IMR-90 (cell line): ENCODE data around the gene PRKAG2. TPM values are rescaled to one million over a fixed set of nuclear protein-coding genes. Genes with fewer than 3 reads are reported as not detected.

ENCODE experiments used
- ATAC-seq: fragments of 200-7000 bp; cut with Tn5 transposase; 2 replicates; pipeline ENCODE4 v1.9.1; 2020; ENCODE audit warnings: low read depth, mild to moderate bottlenecking, moderate library complexity
- BruUV-seq: library from RNA; stranded (reverse); fragments of 400-500 nt; replicated peaks from 2 replicates; lab custom pipeline; 2021; lab: Mats Ljungman, UMichigan
- CTCF ChIA-PET: fragments of 300-600 bp; formaldehyde crosslinking; extraction: SDS; loops from one replicate; lab custom pipeline; 2021; ENCODE audit warnings: antibody characterized with exemption; lab: Yijun Ruan, JAX
- POLR2A ChIA-PET: fragments of 300-600 bp; sonication (Branson Sonifier 250); formaldehyde crosslinking; loops from one replicate; lab custom pipeline; 2022; ENCODE audit warnings: antibody characterized with exemption; ENCODE audit not compliant: unreplicated experiment; lab: Charles Lee
- DNase-seq: peaks from one replicate; pipeline ENCODE4 v3.0.0; 2013
- H2AFZ ChIP-seq: replicated peaks from 2 replicates; pipeline ENCODE3; 2013; ENCODE audit warnings: low read length, mild to moderate bottlenecking; ENCODE audit not compliant: poor library complexity
- H2AK5ac ChIP-seq: 2 replicates; pipeline ENCODE4 v1.6.1; 2013; ENCODE audit warnings: low read depth, low read length, inconsistent platforms
- H2AK9ac ChIP-seq: replicated peaks from 2 replicates; pipeline ENCODE3; 2013; ENCODE audit warnings: mild to moderate bottlenecking, low read depth, low read length, moderate library complexity; ENCODE audit not compliant: poor library complexity
- H2BK120ac ChIP-seq: 2 replicates; pipeline ENCODE4 v1.6.1; 2013; ENCODE audit warnings: low read depth, low read length, inconsistent platforms
- H2BK15ac ChIP-seq: 3 replicates; pipeline ENCODE4 v1.6.1; 2013; ENCODE audit warnings: low read depth, low read length, inconsistent platforms
- H2BK20ac ChIP-seq: 2 replicates; pipeline ENCODE4 v1.6.1; 2013; ENCODE audit warnings: low read depth, mild to moderate bottlenecking, inconsistent platforms, low read length, moderate library complexity
- H2BK5ac ChIP-seq: 2 replicates; pipeline ENCODE4 v1.6.1; 2013; ENCODE audit warnings: mild to moderate bottlenecking, low read depth, low read length, inconsistent platforms; ENCODE audit not compliant: poor library complexity, severe bottlenecking
- H3K14ac ChIP-seq: replicated peaks from 2 replicates; pipeline ENCODE4 v1.6.1; 2013; ENCODE audit warnings: low read depth, low read length, inconsistent platforms
- H3K18ac ChIP-seq: 2 replicates; pipeline ENCODE4 v1.6.1; 2013; ENCODE audit warnings: low read depth, low read length, control low read depth
- H3K23ac ChIP-seq: 2 replicates; pipeline ENCODE4 v1.6.1; 2013; ENCODE audit warnings: low read depth, low read length, inconsistent platforms
- H3K27ac ChIP-seq: 2 replicates; pipeline ENCODE4 v1.5.1; 2013; ENCODE audit warnings: mild to moderate bottlenecking, control low read depth, low read length; ENCODE audit not compliant: insufficient read depth
- H3K27me3 ChIP-seq: 2 replicates; pipeline ENCODE4 v1.6.1; 2013; ENCODE audit warnings: low read length; ENCODE audit not compliant: control insufficient read depth, insufficient read depth
- H3K36me3 ChIP-seq: 2 replicates; pipeline ENCODE4 v1.6.1; 2013; ENCODE audit warnings: low read length, mixed read lengths; ENCODE audit not compliant: control insufficient read depth, insufficient read depth
- H3K4ac ChIP-seq: 2 replicates; pipeline ENCODE4 v1.6.1; 2013; ENCODE audit warnings: low read depth, low read length, inconsistent platforms
- H3K4me1 ChIP-seq: 2 replicates; pipeline ENCODE4 v1.6.1; 2013; ENCODE audit warnings: low read length, mixed read lengths; ENCODE audit not compliant: control insufficient read depth, insufficient read depth
- H3K4me2 ChIP-seq: 2 replicates; pipeline ENCODE4 v1.6.1; 2013; ENCODE audit warnings: low read depth, mild to moderate bottlenecking, control low read depth, low read length, moderate library complexity
- H3K4me3 ChIP-seq: 2 replicates; pipeline ENCODE4 v1.5.1; 2013; ENCODE audit warnings: low read depth, mild to moderate bottlenecking, control low read depth, low read length, moderate library complexity; ENCODE audit not compliant: insufficient read depth
- H3K56ac ChIP-seq: 2 replicates; pipeline ENCODE4 v1.6.1; 2013; ENCODE audit warnings: low read length, inconsistent platforms; ENCODE audit not compliant: insufficient read depth; ENCODE audit errors: extremely low read depth
- H3K79me1 ChIP-seq, 2 experiments: 2 replicates each; pipeline ENCODE4 v1.6.1; 2013; ENCODE audit warnings: low read length in 2 of 2, inconsistent platforms in 1 of 2, low read depth in 1 of 2
- H3K9ac ChIP-seq: 2 replicates; pipeline ENCODE4 v1.6.1; 2013; ENCODE audit warnings: low read depth, low read length, control low read depth
- H3K9me1 ChIP-seq: 2 replicates; pipeline ENCODE4 v1.6.1; 2013; ENCODE audit warnings: low read length, inconsistent platforms; ENCODE audit not compliant: insufficient read depth
- H3K9me3 ChIP-seq: 2 replicates; pipeline ENCODE4 v1.6.1; 2013; ENCODE audit warnings: low read length; ENCODE audit not compliant: control insufficient read depth, insufficient read depth
- H4K20me1 ChIP-seq: 2 replicates; pipeline ENCODE4 v1.6.1; 2013; ENCODE audit warnings: low read length, inconsistent platforms; ENCODE audit not compliant: insufficient read depth
- H4K5ac ChIP-seq: 2 replicates; pipeline ENCODE4 v1.6.1; 2013; ENCODE audit warnings: mild to moderate bottlenecking, low read depth, low read length, control low read depth
- H4K8ac ChIP-seq, 2 experiments: 2 replicates each; pipeline ENCODE4 v1.6.1; 2013; ENCODE audit warnings: low read depth in 2 of 2, low read length in 2 of 2, control low read depth in 1 of 2, inconsistent platforms in 1 of 2
- H4K91ac ChIP-seq: 2 replicates; pipeline ENCODE4 v1.6.1; 2013; ENCODE audit warnings: low read depth, low read length, inconsistent platforms; ENCODE audit not compliant: insufficient read depth
- BHLHE40 ChIP-seq: fragments of 150-350 bp; IDR thresholded peaks from 2 replicates; pipeline ENCODE4 v1.6.1; 2016; ENCODE audit warnings: mild to moderate bottlenecking, low read depth, low read length
- CEBPB ChIP-seq: IDR thresholded peaks from 2 replicates; pipeline ENCODE4 v1.6.1; 2012; ENCODE audit warnings: low read depth, low read length, improper control_type of control experiment
- CHD1 ChIP-seq: IDR thresholded peaks from 2 replicates; pipeline ENCODE4 v1.6.1; 2012; ENCODE audit warnings: low read depth, low read length, improper control_type of control experiment
- FOS ChIP-seq: fragments of 150-350 bp; IDR thresholded peaks from 2 replicates; pipeline ENCODE4 v1.6.1; 2016; ENCODE audit warnings: low read depth, low read length
- MAFK ChIP-seq: IDR thresholded peaks from 2 replicates; pipeline ENCODE4 v1.6.1; 2012; ENCODE audit warnings: low read depth, low read length, improper control_type of control experiment
- MAZ ChIP-seq: IDR thresholded peaks from 2 replicates; pipeline ENCODE4 v1.6.1; 2012; ENCODE audit warnings: low read depth, mild to moderate bottlenecking, low read length, improper control_type of control experiment, moderate library complexity, borderline replicate concordance
- MXI1 ChIP-seq: IDR thresholded peaks from 2 replicates; pipeline ENCODE4 v1.6.1; 2012; ENCODE audit warnings: low read depth, mild to moderate bottlenecking, low read length, moderate library complexity, borderline replicate concordance
- NFE2L2 ChIP-seq: fragments of 150-350 bp; IDR thresholded peaks from 2 replicates; pipeline ENCODE4 v1.6.1; 2016; ENCODE audit warnings: low read depth, mild to moderate bottlenecking, low read length
- POLR2A ChIP-seq: IDR thresholded peaks from 2 replicates; pipeline ENCODE4 v1.6.1; 2012; ENCODE audit warnings: mild to moderate bottlenecking, low read depth, low read length
- RAD21 ChIP-seq: IDR thresholded peaks from 2 replicates; pipeline ENCODE4 v1.6.1; 2012; ENCODE audit warnings: low read length, improper control_type of control experiment
- RCOR1 ChIP-seq: IDR thresholded peaks from 2 replicates; pipeline ENCODE4 v1.6.1; 2012; ENCODE audit warnings: mild to moderate bottlenecking, low read length, improper control_type of control experiment; ENCODE audit not compliant: insufficient replicate concordance
- RFX5 ChIP-seq: IDR thresholded peaks from 2 replicates; pipeline ENCODE4 v1.8.0; 2012; ENCODE audit warnings: low read depth, mild to moderate bottlenecking, low read length, moderate library complexity
- SMC3 ChIP-seq: fragments of 150-350 bp; IDR thresholded peaks from 2 replicates; pipeline ENCODE4 v1.6.1; 2016; ENCODE audit warnings: low read depth, mild to moderate bottlenecking, antibody characterized with exemption, low read length, moderate library complexity
- WGBS, 2 experiments: methylation state at CpG; one replicate each; pipeline versions ENCODE4 v1.1.5 to v1.1.7; 2013; ENCODE audit warnings: missing lambda C conversion rate in 2 of 2; ENCODE audit not compliant: insufficient read length in 1 of 2; ENCODE audit errors: extremely low coverage in 2 of 2; 5-methylcytosine and 5-hydroxymethylcytosine counted together
- dilution Hi-C: fragments of 300-500 bp; cut with HindIII; formaldehyde crosslinking; loops from one replicate; pipeline ENCODE4 v1.14.3; 2018; ENCODE audit warnings: low sequenced_read_pairs; ENCODE audit not compliant: unreplicated experiment
- in situ Hi-C: fragments of 300-500 bp; cut with MboI; formaldehyde crosslinking; loops from 3 replicates; pipeline ENCODE4 v1.14.3; 2019; ENCODE audit warnings: low sequenced_read_pairs, inconsistent platforms, mixed read lengths
- intact Hi-C: fragments of 100-400 bp; cut with micrococcal nuclease; formaldehyde crosslinking; loops from 2 replicates; pipeline ENCODE4 v1.10.0; 2022
- polyA plus RNA-seq, 3 experiments: library from polyadenylated mRNA; depleted of rRNA; stranded (reverse); fragments of >200 nt; gene quantifications; 2 replicates each; pipeline ENCODE4 v1.2.3, GENCODE V29; 2012; ENCODE audit warnings: low replicate concordance in 1 of 3
- total RNA-seq: library from RNA; depleted of rRNA; stranded (reverse); fragments of >200 nt; gene quantifications from 2 replicates; pipeline ENCODE4 v1.2.3, GENCODE V29; 2012
- TF ChIP-seq, protein P1 (sequence below): fragments of 150-350 bp; IDR thresholded peaks from 2 replicates; pipeline ENCODE4 v1.6.1; 2016; ENCODE audit warnings: low read depth, mild to moderate bottlenecking, low read length, moderate library complexity, borderline replicate concordance
- TF ChIP-seq, protein P2 (sequence below): conservative IDR thresholded peaks from 2 replicates; pipeline ENCODE4 v1.5.1; 2012; ENCODE audit warnings: mild to moderate bottlenecking, low read depth, low read length, improper control_type of control experiment
- TF ChIP-seq, protein P3 (sequence below): fragments of 150-350 bp; IDR thresholded peaks from 2 replicates; pipeline ENCODE4 v1.6.1; 2017; ENCODE audit warnings: mild to moderate bottlenecking, antibody characterized with exemption, low read length, low read depth

The PRKAG2 gene
- total and polyA plus RNA-seq, 2 of the 4 experiments (the other 2 are of a cell fraction): 15.4 to 21.6 TPM

DNA sequence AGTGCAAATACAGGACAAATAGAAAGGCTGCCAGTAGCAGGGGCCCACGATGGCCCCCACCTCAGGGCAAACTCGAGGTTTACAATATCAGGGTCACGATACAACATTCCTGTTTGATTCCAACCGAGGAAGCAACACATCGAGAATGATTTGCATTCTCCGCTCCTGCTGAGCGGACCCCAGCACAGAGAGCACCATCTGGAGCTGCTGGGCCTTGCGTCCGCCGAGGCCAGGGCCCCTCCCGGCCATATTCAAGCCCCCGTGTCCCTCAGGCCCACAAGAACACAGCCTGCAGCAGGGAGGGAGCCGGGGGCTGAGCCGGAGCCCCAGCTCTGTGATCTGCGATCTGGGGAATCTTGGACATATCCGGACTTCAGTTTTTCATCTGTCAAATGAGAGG lies 84.3 kb downstream of the PRKAG2 start:
- H2AK5ac ChIP-seq: no peak overlapping the region
- H3K4me1 ChIP-seq: no peaks in the 10 kb centered on the region
- H4K20me1 ChIP-seq: no peaks in the 10 kb centered on the region
- no peak overlapping the region for H4K8ac ChIP-seq
- POLR2A ChIA-PET: no interaction called here
- TF ChIP-seq, protein P1, sequence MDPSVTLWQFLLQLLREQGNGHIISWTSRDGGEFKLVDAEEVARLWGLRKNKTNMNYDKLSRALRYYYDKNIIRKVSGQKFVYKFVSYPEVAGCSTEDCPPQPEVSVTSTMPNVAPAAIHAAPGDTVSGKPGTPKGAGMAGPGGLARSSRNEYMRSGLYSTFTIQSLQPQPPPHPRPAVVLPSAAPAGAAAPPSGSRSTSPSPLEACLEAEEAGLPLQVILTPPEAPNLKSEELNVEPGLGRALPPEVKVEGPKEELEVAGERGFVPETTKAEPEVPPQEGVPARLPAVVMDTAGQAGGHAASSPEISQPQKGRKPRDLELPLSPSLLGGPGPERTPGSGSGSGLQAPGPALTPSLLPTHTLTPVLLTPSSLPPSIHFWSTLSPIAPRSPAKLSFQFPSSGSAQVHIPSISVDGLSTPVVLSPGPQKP: no peak
- TF ChIP-seq RCOR1 (no peak), POLR2A (no peak), RFX5 (no peak), MAFK (no peak), BHLHE40 (no peak), MAZ (no peak), RAD21 (no peak), CEBPB (no peak), CHD1 (no peak), SMC3 (no peak), NFE2L2 (no peak), MXI1 (no peak), FOS (no peak)
- TF ChIP-seq, protein P2, sequence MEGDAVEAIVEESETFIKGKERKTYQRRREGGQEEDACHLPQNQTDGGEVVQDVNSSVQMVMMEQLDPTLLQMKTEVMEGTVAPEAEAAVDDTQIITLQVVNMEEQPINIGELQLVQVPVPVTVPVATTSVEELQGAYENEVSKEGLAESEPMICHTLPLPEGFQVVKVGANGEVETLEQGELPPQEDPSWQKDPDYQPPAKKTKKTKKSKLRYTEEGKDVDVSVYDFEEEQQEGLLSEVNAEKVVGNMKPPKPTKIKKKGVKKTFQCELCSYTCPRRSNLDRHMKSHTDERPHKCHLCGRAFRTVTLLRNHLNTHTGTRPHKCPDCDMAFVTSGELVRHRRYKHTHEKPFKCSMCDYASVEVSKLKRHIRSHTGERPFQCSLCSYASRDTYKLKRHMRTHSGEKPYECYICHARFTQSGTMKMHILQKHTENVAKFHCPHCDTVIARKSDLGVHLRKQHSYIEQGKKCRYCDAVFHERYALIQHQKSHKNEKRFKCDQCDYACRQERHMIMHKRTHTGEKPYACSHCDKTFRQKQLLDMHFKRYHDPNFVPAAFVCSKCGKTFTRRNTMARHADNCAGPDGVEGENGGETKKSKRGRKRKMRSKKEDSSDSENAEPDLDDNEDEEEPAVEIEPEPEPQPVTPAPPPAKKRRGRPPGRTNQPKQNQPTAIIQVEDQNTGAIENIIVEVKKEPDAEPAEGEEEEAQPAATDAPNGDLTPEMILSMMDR: no peak
- TF ChIP-seq, protein P3, sequence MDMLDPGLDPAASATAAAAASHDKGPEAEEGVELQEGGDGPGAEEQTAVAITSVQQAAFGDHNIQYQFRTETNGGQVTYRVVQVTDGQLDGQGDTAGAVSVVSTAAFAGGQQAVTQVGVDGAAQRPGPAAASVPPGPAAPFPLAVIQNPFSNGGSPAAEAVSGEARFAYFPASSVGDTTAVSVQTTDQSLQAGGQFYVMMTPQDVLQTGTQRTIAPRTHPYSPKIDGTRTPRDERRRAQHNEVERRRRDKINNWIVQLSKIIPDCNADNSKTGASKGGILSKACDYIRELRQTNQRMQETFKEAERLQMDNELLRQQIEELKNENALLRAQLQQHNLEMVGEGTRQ: no peak
- H3K36me3 ChIP-seq: no peaks in the 10 kb centered on the region
- no TSS peak for BruUV-seq
- CTCF ChIA-PET: interaction anchor here (0.7 to 1.4 kb wide), 3 partner anchors 9 to 21 kb away, joined by 3 to 4 read pairs (median 3); no protein-coding TSS in a partner anchor
- no peak overlapping the region for H3K27ac ChIP-seq
- H2BK120ac ChIP-seq: no peak overlapping the region
- H4K5ac ChIP-seq: no peak overlapping the region
- no peak overlapping the region for H3K56ac ChIP-seq
- H3K9ac ChIP-seq: no peak overlapping the region
- intact Hi-C loops (no loop called here), in situ Hi-C loops (no loop called here), dilution Hi-C loops (no loop called here)
- H2AK9ac ChIP-seq: peak overlapping the region; percentile 8
- H3K9me3 ChIP-seq: no peaks in the 10 kb centered on the region
- peaks cover 8% of the 10 kb centered on the region; the same call in 1 of the 2 replicates for H3K9me1 ChIP-seq
- WGBS, 2 experiments: 30% methylated on average over 4 of the region's 16 CpGs; no CpG with 5 or more reads in 1 of the 2 experiments
- no peak overlapping the region for H2BK5ac ChIP-seq
- no peak for ATAC-seq
- H2BK20ac ChIP-seq: no peak overlapping the region
- no peak overlapping the region for H3K23ac ChIP-seq
- H3K14ac ChIP-seq: no peak overlapping the region
- H4K91ac ChIP-seq: no peak overlapping the region
- H3K4ac ChIP-seq: no peak overlapping the region
- no peak overlapping the region for H2AFZ ChIP-seq
- H3K18ac ChIP-seq: no peak overlapping the region
- no peak overlapping the region for H2BK15ac ChIP-seq
- no peak overlapping the region for H3K4me3 ChIP-seq
- DNase-seq: no peak
- no peak overlapping the region for H3K4me2 ChIP-seq
- H3K79me1 ChIP-seq: no peaks in the 10 kb centered on the region
- H3K27me3 ChIP-seq: peaks cover 19% of the 10 kb centered on the region
